HG03575 (cell line): ENCODE results near the gene MGLL.

Experiments
- ATAC-seq: cut with Tn5 transposase; IDR thresholded peaks from one replicate; pipeline ENCODE4 v1.9.1; 2021; ENCODE audit not compliant: unreplicated experiment, insufficient number of reproducible peaks, low FRiP score; ENCODE audit errors: extremely low read depth

Gene MGLL

GRCh38 chr3:127749361-127749760 lies 73.0 kb downstream of the MGLL start:
- ATAC-seq = no peak

GRCh38 chr3:127748754-127749327 lies 73.5 kb downstream of the MGLL start:
- no peak for ATAC-seq

- ATAC-seq = no peak
These were observed 74.4 kb downstream of the MGLL start for GRCh38 chr3:127747751-127748521.

- no peak for ATAC-seq
These were observed 75.2 kb downstream of the MGLL start for GRCh38 chr3:127747066-127747465.

GRCh38 chr3:127746400-127747057 lies 75.8 kb downstream of the MGLL start:
- no peak for ATAC-seq

GRCh38 chr3:127745656-127746399 lies 76.5 kb downstream of the MGLL start:
- no peak for ATAC-seq

- ATAC-seq = no peak
These were observed 77.4 kb downstream of the MGLL start for GRCh38 chr3:127744875-127745274.

- ATAC-seq = no peak
These were observed 78.0 kb downstream of the MGLL start for GRCh38 chr3:127744253-127744815.

GRCh38 chr3:127743351-127744252 lies 78.7 kb downstream of the MGLL start:
- ATAC-seq = no peak

- ATAC-seq = no peak
These were observed 79.7 kb downstream of the MGLL start for GRCh38 chr3:127742580-127742979.

- no peak for ATAC-seq
These were observed 80.6 kb downstream of the MGLL start for GRCh38 chr3:127741690-127742089.

GRCh38 chr3:127741246-127741645 lies 81.1 kb downstream of the MGLL start:
- no peak for ATAC-seq

GRCh38 chr3:127740136-127740915 lies 82.0 kb downstream of the MGLL start:
- ATAC-seq = no peak

GRCh38 chr3:127739347-127740135 lies 82.8 kb downstream of the MGLL start:
- no peak for ATAC-seq

GRCh38 chr3:127738192-127738840 lies 84.0 kb downstream of the MGLL start:
- ATAC-seq = no peak

- no peak for ATAC-seq
These were observed 85.3 kb downstream of the MGLL start for GRCh38 chr3:127736801-127737539.
